ENCODE measurements around the gene M1AP. TPM values are rescaled to one million over a fixed set of nuclear protein-coding genes. Genes with fewer than 3 reads are reported as not detected.

The M1AP gene
- total and polyA plus RNA-seq, 2 donors (not counting 1 experiment from before 2014, with no cell fraction given), result not detected

DNA sequence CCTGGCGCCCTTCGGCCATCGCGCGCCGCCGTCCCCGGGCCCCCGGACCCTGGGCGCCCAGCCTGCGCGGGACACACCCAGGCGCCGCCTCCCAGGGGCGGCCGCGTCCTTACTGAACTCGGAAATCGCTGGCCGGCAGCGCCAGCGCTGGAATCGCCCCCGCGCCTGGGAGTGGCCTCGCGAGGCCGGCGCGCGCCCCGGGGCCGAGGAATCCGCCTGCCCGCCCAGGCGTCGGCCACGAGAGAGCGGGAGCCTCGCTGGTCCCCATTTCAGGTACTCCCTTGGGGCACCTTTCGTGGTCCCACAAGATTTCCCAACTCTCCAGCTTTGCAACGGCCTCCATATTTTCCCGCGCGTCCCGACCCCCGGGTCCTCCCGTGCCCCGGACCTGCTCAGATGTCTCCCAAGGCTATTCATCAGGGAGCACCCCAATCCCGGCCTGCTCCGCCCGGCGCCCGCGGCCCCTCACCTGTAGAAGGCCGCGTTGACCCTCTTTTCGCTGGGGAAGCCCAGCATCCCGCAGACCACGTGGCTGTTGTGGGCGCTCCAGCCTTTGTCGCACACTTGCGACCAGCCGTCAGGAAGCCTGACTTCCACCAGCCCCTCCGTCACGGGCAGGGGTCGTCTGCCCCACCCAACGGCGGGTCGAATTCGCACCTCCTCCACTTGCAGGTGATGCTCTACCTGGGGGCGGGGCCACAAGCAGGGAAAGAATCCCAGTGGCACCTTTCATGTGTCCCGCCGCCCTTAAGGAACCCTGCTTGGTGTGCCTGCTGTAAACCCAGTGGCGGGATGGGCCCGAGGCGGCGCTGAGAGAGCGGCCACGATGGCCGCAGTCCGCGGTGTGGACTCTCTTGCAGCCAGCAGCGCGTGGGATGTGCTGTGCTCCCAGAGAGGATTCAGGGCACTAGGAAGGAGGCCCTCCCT is 99.0 kb downstream of the M1AP start:
- Histone ChIP-seq H3K9me3 (ENCODE audit: control insufficient read depth, insufficient read depth, low read depth, low read length) (no peaks in the 10 kb centered on the region), H3K4me2 (ENCODE audit: extremely low read depth, insufficient read depth, low read length) (peak overlapping the region; percentile 92), H3K36me3 (ENCODE audit: control insufficient read depth, insufficient read depth, low read length) (no peaks in the 10 kb centered on the region), H3K4me3 (replicated peaks in 1 of 4; ENCODE audit: control extremely low read depth in 1 of 4, insufficient read depth in 1 of 4, low read depth in 3 of 4, low read length in 4 of 4) (peak overlapping the region; percentile 45 to 64 (median 56)), H3K27me3 (ENCODE audit: control insufficient read depth, insufficient read depth, low read length) (no peaks in the 10 kb centered on the region), H3K79me2 (ENCODE audit: control insufficient read depth, insufficient read depth, low read length) (no peaks in the 10 kb centered on the region), H3K27ac (ENCODE audit: insufficient read depth, low read length) (no peak overlapping the region), H2AFZ (ENCODE audit: low read length) (peak overlapping the region; percentile 36), H3K4me1 (ENCODE audit: control insufficient read depth, extremely low read depth, insufficient read depth, low read length) (peaks cover 3% of the 10 kb centered on the region), H3K9ac (ENCODE audit: insufficient read depth, low read length) (peak overlapping the region; percentile 45), H4K20me1 (ENCODE audit: control insufficient read depth, extremely low read depth, insufficient read depth, low read length) (no peaks in the 10 kb centered on the region)
- DNase-seq (ENCODE audit: low read depth in 2 of 2), result peak in 1 of 2 donors; percentile 60
- TF ChIP-seq, protein P1, sequence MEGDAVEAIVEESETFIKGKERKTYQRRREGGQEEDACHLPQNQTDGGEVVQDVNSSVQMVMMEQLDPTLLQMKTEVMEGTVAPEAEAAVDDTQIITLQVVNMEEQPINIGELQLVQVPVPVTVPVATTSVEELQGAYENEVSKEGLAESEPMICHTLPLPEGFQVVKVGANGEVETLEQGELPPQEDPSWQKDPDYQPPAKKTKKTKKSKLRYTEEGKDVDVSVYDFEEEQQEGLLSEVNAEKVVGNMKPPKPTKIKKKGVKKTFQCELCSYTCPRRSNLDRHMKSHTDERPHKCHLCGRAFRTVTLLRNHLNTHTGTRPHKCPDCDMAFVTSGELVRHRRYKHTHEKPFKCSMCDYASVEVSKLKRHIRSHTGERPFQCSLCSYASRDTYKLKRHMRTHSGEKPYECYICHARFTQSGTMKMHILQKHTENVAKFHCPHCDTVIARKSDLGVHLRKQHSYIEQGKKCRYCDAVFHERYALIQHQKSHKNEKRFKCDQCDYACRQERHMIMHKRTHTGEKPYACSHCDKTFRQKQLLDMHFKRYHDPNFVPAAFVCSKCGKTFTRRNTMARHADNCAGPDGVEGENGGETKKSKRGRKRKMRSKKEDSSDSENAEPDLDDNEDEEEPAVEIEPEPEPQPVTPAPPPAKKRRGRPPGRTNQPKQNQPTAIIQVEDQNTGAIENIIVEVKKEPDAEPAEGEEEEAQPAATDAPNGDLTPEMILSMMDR (conservative IDR thresholded peaks at IDR 0.05 in 1 of 2, IDR thresholded peaks at IDR 0.05 in 1 of 2; ENCODE audit: low read depth in 1 of 2, low read length in 2 of 2), result no peak
- TF ChIP-seq EZH2 (IDR thresholded peaks at IDR 0.05; ENCODE audit: low read length, missing control alignments), result no peak

DNA sequence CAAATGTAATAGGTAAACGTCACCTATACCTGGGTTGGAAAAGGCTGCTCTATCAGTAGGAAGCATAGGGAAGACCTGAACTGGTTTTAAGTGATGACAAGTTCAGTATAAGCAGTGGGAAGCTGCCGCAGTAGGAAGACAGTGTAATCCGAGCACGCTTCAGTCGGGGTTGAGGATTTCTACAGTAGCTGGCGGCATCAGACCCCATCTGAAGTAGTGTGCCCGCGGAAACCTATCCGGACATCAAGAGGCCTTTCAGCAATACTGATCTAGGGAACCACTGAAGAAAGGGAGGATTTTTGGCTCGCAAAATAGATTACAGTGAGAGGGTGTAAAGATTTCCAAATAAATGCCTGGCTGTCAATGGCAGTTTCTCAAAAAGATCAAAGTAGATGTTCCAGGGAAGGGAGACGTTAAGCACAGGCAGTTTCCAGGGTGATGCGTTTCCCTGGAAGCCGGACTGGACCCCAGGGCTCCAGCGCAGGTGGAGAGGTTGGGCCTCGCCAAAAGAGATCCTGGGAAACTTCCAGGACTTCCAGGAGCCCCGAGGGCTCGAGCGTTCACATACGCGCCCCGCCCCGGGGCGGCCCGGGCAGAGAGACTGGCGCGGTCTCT is 99.7 kb downstream of the M1AP start:
- Histone ChIP-seq H3K4me3 (replicated peaks in 1 of 4; ENCODE audit: control extremely low read depth in 1 of 4, insufficient read depth in 1 of 4, low read depth in 3 of 4, low read length in 4 of 4) (peak overlapping the region in 3 of 4 experiments; percentile 35 to 64 (median 51)), H2AFZ (ENCODE audit: low read length) (peak overlapping the region; percentile 48), H3K27me3 (ENCODE audit: control insufficient read depth, insufficient read depth, low read length) (no peaks in the 10 kb centered on the region), H3K79me2 (ENCODE audit: control insufficient read depth, insufficient read depth, low read length) (no peaks in the 10 kb centered on the region), H3K36me3 (ENCODE audit: control insufficient read depth, insufficient read depth, low read length) (no peaks in the 10 kb centered on the region), H3K4me1 (ENCODE audit: control insufficient read depth, extremely low read depth, insufficient read depth, low read length) (peaks cover 3% of the 10 kb centered on the region), H4K20me1 (ENCODE audit: control insufficient read depth, extremely low read depth, insufficient read depth, low read length) (no peaks in the 10 kb centered on the region), H3K27ac (ENCODE audit: insufficient read depth, low read length) (no peak overlapping the region), H3K9ac (ENCODE audit: insufficient read depth, low read length) (no peak overlapping the region), H3K9me3 (ENCODE audit: control insufficient read depth, insufficient read depth, low read depth, low read length) (no peaks in the 10 kb centered on the region), H3K4me2 (ENCODE audit: extremely low read depth, insufficient read depth, low read length) (peak overlapping the region; percentile 69)
- no peak for DNase-seq (ENCODE audit: low read depth in 2 of 2)
- TF ChIP-seq EZH2 (IDR thresholded peaks at IDR 0.05; ENCODE audit: low read length, missing control alignments), result no peak
- TF ChIP-seq, protein P1 (conservative IDR thresholded peaks at IDR 0.05 in 1 of 2, IDR thresholded peaks at IDR 0.05 in 1 of 2; ENCODE audit: low read depth in 1 of 2, low read length in 2 of 2), result no peak

DNA sequence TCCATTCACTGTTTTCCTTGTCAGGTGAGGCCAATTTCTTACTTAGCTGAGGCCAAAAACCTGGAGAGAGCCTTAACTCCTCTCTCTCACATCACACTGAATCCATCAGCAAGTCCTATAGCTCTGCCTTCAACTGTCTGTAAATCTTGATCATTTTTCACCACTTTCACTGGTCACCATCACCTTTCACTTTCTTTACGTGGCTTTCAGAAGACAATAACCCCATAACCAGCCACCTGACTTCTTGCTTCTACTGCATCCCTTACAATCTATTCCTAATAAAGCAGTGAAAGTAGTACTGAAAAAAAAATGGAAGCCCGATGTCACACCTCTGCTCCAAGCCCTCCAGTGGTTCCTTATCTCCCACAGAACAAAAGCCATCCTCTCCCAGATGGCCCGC is 102.1 kb downstream of the M1AP start:
- no peak for DNase-seq (ENCODE audit: low read depth in 2 of 2)
- Histone ChIP-seq H3K27me3 (ENCODE audit: control insufficient read depth, insufficient read depth, low read length) (no peaks in the 10 kb centered on the region), H3K4me1 (ENCODE audit: control insufficient read depth, extremely low read depth, insufficient read depth, low read length) (peaks cover 3% of the 10 kb centered on the region), H3K4me3 (replicated peaks in 1 of 4; ENCODE audit: control extremely low read depth in 1 of 4, insufficient read depth in 1 of 4, low read depth in 3 of 4, low read length in 4 of 4) (no peak overlapping the region), H3K9ac (ENCODE audit: insufficient read depth, low read length) (no peak overlapping the region), H3K9me3 (ENCODE audit: control insufficient read depth, insufficient read depth, low read depth, low read length) (no peaks in the 10 kb centered on the region), H2AFZ (ENCODE audit: low read length) (no peak overlapping the region), H3K4me2 (ENCODE audit: extremely low read depth, insufficient read depth, low read length) (no peak overlapping the region), H3K36me3 (ENCODE audit: control insufficient read depth, insufficient read depth, low read length) (no peaks in the 10 kb centered on the region), H3K27ac (ENCODE audit: insufficient read depth, low read length) (no peak overlapping the region), H3K79me2 (ENCODE audit: control insufficient read depth, insufficient read depth, low read length) (no peaks in the 10 kb centered on the region), H4K20me1 (ENCODE audit: control insufficient read depth, extremely low read depth, insufficient read depth, low read length) (no peaks in the 10 kb centered on the region)
- TF ChIP-seq EZH2 (IDR thresholded peaks at IDR 0.05; ENCODE audit: low read length, missing control alignments), result no peak
- TF ChIP-seq, protein P1 (conservative IDR thresholded peaks at IDR 0.05 in 1 of 2, IDR thresholded peaks at IDR 0.05 in 1 of 2; ENCODE audit: low read depth in 1 of 2, low read length in 2 of 2), result no peak

Data from fibroblast of lung (primary cell).